Ascending aorta (tissue), 2 donors: Measurements from ENCODE around the gene MRPL9. TPM values are rescaled to one million over a fixed set of nuclear protein-coding genes. Genes with fewer than 3 reads are reported as not detected.
"Not testable (repeated sequence)": the region's sequence is repeated elsewhere in the genome, so short reads cannot be mapped to it uniquely, and the experiment has no call there.

ENCODE experiments used
- DNase-seq, 2 donors: peaks; one replicate each; pipeline ENCODE4 v3.0.0-alpha.2; 2019; ENCODE audit warnings: low spot score in 2 of 2
- H3K27ac ChIP-seq, 2 donors: fragments of 200-600 bp; sonication (generic); one replicate each; pipeline ENCODE4 v1.5.1; 2016 to 2017; ENCODE audit warnings: mild to moderate bottlenecking in 1 of 2
- H3K27me3 ChIP-seq: fragments of 200-600 bp; sonication (generic); one replicate; pipeline ENCODE4 v1.5.1; 2017
- H3K36me3 ChIP-seq, 2 donors: fragments of 200-600 bp; sonication (generic); one replicate each; pipeline ENCODE4 v1.5.1; 2016
- H3K4me1 ChIP-seq, 2 donors: fragments of 200-600 bp; sonication (generic); one replicate each; pipeline ENCODE4 v1.5.1; 2016 to 2017; ENCODE audit warnings: mild to moderate bottlenecking in 1 of 2
- H3K4me3 ChIP-seq, 2 donors: fragments of 200-600 bp; sonication (generic); one replicate each; pipeline ENCODE4 v1.5.1; 2016 to 2017; ENCODE audit warnings: mild to moderate bottlenecking in 1 of 2
- H3K9me3 ChIP-seq, 2 donors: fragments of 200-600 bp; sonication (generic); one replicate each; pipeline ENCODE4 v1.5.1; 2016
- CTCF ChIP-seq, 3 experiments: fragments of 200-600 bp in 2 of 3; fragments of 450-650 bp in 1 of 3; sonication (generic) in 2 of 3; IDR thresholded peaks; one replicate each; pipeline ENCODE4 v1.5.1; 2016 to 2019; ENCODE audit warnings: antibody characterized with exemption in 3 of 3, mild to moderate bottlenecking in 1 of 3, moderate library complexity in 1 of 3
- intact Hi-C: fragments of 100-400 bp; cut with DNase I; formaldehyde crosslinking; loops from one replicate; pipeline ENCODE4 v1.15.1; 2023
- total RNA-seq: library from RNA; depleted of rRNA; stranded (reverse); fragments of >200 nt; gene quantifications from one replicate; pipeline ENCODE4 v1.1.0, GENCODE V29; 2016

MRPL9 gene
- total RNA-seq, 1 donor from 2014 or later, result 64.8 TPM

- H3K27me3 ChIP-seq, result no peaks in the 10 kb centered on the region
- H3K4me3 ChIP-seq, result no peak overlapping the region
- no peaks in the 10 kb centered on the region for H3K9me3 ChIP-seq
- intact Hi-C loops, result loop anchor here (5.0 kb wide), 1 partner anchor 295 kb away; no protein-coding TSS in a partner anchor
- no peak for DNase-seq
- no peak overlapping the region for H3K27ac ChIP-seq
- TF ChIP-seq CTCF (IDR thresholded peaks at IDR 0.05), result no peak
- H3K4me1 ChIP-seq, result no peaks in the 10 kb centered on the region
- no peaks in the 10 kb centered on the region for H3K36me3 ChIP-seq
Observed at GRCh38 chr1:151737479-151737878, 25.8 kb downstream of the MRPL9 start.

GRCh38 chr1:151737026-151737425 is 26.3 kb downstream of the MRPL9 start:
- intact Hi-C loops, result loop anchor here (5.0 kb wide), 1 partner anchor 295 kb away; no protein-coding TSS in a partner anchor
- no peak for TF ChIP-seq CTCF (IDR thresholded peaks at IDR 0.05)
- Histone ChIP-seq H3K4me1 (no peaks in the 10 kb centered on the region), H3K27ac (no peak overlapping the region), H3K36me3 (no peaks in the 10 kb centered on the region), H3K4me3 (no peak overlapping the region), H3K9me3 (no peaks in the 10 kb centered on the region), H3K27me3 (no peaks in the 10 kb centered on the region)
- no peak for DNase-seq

GRCh38 chr1:151733995-151734394 is 29.3 kb downstream of the MRPL9 start:
- DNase-seq, H3K27ac ChIP-seq, H3K9me3 ChIP-seq, H3K4me1 ChIP-seq, H3K27me3 ChIP-seq, H3K36me3 ChIP-seq, H3K4me3 ChIP-seq: not testable (repeated sequence)
- intact Hi-C loops, result loop anchor here (2.0 kb wide), 1 partner anchor 199 kb away; no protein-coding TSS in a partner anchor

GRCh38 chr1:151733126-151733525 is 30.2 kb downstream of the MRPL9 start:
- no peak overlapping the region for H3K27ac ChIP-seq
- H3K4me1 ChIP-seq, result peaks cover 0 to 2% of the 10 kb centered on the region in 2 donors
- no peak for DNase-seq
- H3K27me3 ChIP-seq, result no peaks in the 10 kb centered on the region
- no peaks in the 10 kb centered on the region for H3K9me3 ChIP-seq
- intact Hi-C loops, result no loop called here
- no peak for TF ChIP-seq CTCF (IDR thresholded peaks at IDR 0.05)
- H3K36me3 ChIP-seq, result no peaks in the 10 kb centered on the region
- H3K4me3 ChIP-seq, result no peak overlapping the region

- no peak for DNase-seq
- Histone ChIP-seq H3K4me1 (peaks cover 0 to 5% of the 10 kb centered on the region in 2 donors), H3K4me3 (no peak overlapping the region), H3K27ac (no peak overlapping the region), H3K27me3 (no peaks in the 10 kb centered on the region), H3K9me3 (no peaks in the 10 kb centered on the region), H3K36me3 (no peaks in the 10 kb centered on the region)
- TF ChIP-seq CTCF (IDR thresholded peaks at IDR 0.05), result no peak
- intact Hi-C loops, result no loop called here
Observed at GRCh38 chr1:151729966-151730291, 33.4 kb downstream of the MRPL9 start.

GRCh38 chr1:151729157-151729965 is 33.9 kb downstream of the MRPL9 start:
- H3K4me1 ChIP-seq, result peaks cover 0 to 5% of the 10 kb centered on the region in 2 donors
- no peaks in the 10 kb centered on the region for H3K36me3 ChIP-seq
- H3K9me3 ChIP-seq, result no peaks in the 10 kb centered on the region
- H3K4me3 ChIP-seq, result no peak overlapping the region
- no peak for DNase-seq
- no peaks in the 10 kb centered on the region for H3K27me3 ChIP-seq
- no peak overlapping the region for H3K27ac ChIP-seq
- no peak for TF ChIP-seq CTCF (IDR thresholded peaks at IDR 0.05)
- intact Hi-C loops, result no loop called here
